Activated naive CD4-positive, alpha-beta T cell treated with anti-CD3 and anti-CD28 coated beads for 36 hours (primary cell): ENCODE data around the gene C15orf40. TPM values are rescaled to one million over a fixed set of nuclear protein-coding genes. Genes with fewer than 3 reads are reported as not detected.

ENCODE experiments used
- CTCF ChIA-PET: fragments of 350-600 bp; sonication (Branson Sonifier 250); formaldehyde crosslinking; loops from one replicate; lab custom pipeline; 2021; ENCODE audit warnings: antibody characterized with exemption; lab: Charles Lee
- DNase-seq: peaks from one replicate; pipeline ENCODE4 v3.0.0-alpha.2; 2020
- H3K27ac Mint-ChIP-seq: one replicate; pipeline ENCODE4 v1.8.0; 2021; ENCODE audit warnings: mild to moderate bottlenecking, mixed read lengths
- H3K27me3 Mint-ChIP-seq: one replicate; pipeline ENCODE4 v1.8.0; 2021; ENCODE audit warnings: low read depth, mixed read lengths
- H3K36me3 Mint-ChIP-seq: one replicate; pipeline ENCODE4 v1.8.0; 2021; ENCODE audit warnings: low read depth, mixed read lengths
- H3K4me1 Mint-ChIP-seq: one replicate; pipeline ENCODE4 v1.8.0; 2021; ENCODE audit warnings: low read depth, mixed read lengths
- H3K4me3 Mint-ChIP-seq: one replicate; pipeline ENCODE4 v1.8.0; 2021; ENCODE audit warnings: mild to moderate bottlenecking, moderate library complexity, mixed read lengths
- H3K9me3 Mint-ChIP-seq: one replicate; pipeline ENCODE4 v1.8.0; 2021; ENCODE audit warnings: mixed read lengths
- intact Hi-C: fragments of 100-400 bp; cut with micrococcal nuclease; formaldehyde crosslinking; loops from one replicate; pipeline ENCODE4 v1.15.1; 2023
- total RNA-seq, 2 experiments: library from RNA; stranded (reverse); gene quantifications; one replicate each; pipeline ENCODE4 v1.2.3, GENCODE V29; 2021

C15orf40 gene
- total RNA-seq, 2 experiments from 2014 or later = 20.6 to 21.7 TPM

GRCh38 chr15:82992436-82992998, 18.9 kb downstream of the C15orf40 start:
- Mint-ChIP-seq H3K4me3 (no peak overlapping the region), H3K27me3 (no peaks in the 10 kb centered on the region), H3K27ac (no peak overlapping the region), H3K36me3 (peaks cover 13% of the 10 kb centered on the region), H3K9me3 (no peaks in the 10 kb centered on the region), H3K4me1 (peaks cover 8% of the 10 kb centered on the region)
- CTCF ChIA-PET = interaction anchor here (1.6 kb wide), 1 partner anchor 18 kb away, joined by 5 read pairs; no protein-coding TSS in a partner anchor
- DNase-seq = no peak
- intact Hi-C loops = no loop called here

DNA sequence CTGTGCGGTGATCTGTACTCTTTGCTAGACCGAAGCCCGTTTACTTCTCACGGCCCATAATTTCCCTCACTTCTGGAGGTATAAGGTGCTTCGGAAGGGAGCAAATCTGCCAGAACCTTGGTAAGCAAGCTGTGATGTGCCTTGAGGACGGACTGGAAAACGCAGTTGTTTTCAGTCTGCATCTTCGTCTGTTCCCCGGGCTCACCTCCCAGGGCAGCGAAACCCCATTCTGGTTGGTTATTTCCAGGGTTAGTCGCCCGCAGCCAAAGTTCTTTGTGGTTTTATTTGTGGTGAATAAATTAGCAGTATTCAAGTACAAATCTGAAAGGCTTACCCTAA, 25.0 kb downstream of the C15orf40 start:
- H3K4me1 Mint-ChIP-seq = peaks cover 25% of the 10 kb centered on the region
- DNase-seq = peak; percentile 34
- intact Hi-C loops = loop anchor here (1.0 to 10.0 kb wide), 8 partner anchors 25 to 342 kb away; partner anchors contain the start of genes BTBD1, C15orf40 and CPEB1
- CTCF ChIA-PET = interaction anchor here (0.9 to 1.6 kb wide), 8 partner anchors 10 to 573 kb away, joined by 3 to 12 read pairs (median 4); partner anchors contain the start of gene C15orf40
- H3K27ac Mint-ChIP-seq = peak overlapping the region; percentile 78
- H3K27me3 Mint-ChIP-seq = no peaks in the 10 kb centered on the region
- peak overlapping the region; percentile 96 for H3K4me3 Mint-ChIP-seq
- no peaks in the 10 kb centered on the region for H3K9me3 Mint-ChIP-seq
- H3K36me3 Mint-ChIP-seq = peaks cover 14% of the 10 kb centered on the region

- intact Hi-C loops = loop anchor here (1.0 to 10.0 kb wide), 8 partner anchors 25 to 341 kb away; partner anchors contain the start of genes BTBD1, C15orf40 and CPEB1
- H3K36me3 Mint-ChIP-seq = peaks cover 14% of the 10 kb centered on the region
- H3K27ac Mint-ChIP-seq = peak within 1 kb of the TSS; percentile 94
- DNase-seq = peak; percentile 96
- peaks cover 25% of the 10 kb centered on the region for H3K4me1 Mint-ChIP-seq
- no peaks in the 10 kb centered on the region for H3K27me3 Mint-ChIP-seq
- CTCF ChIA-PET = interaction anchor here (0.9 to 1.6 kb wide), 7 partner anchors 10 to 236 kb away, joined by 3 to 12 read pairs (median 4); partner anchors contain the start of gene C15orf40
- peak within 1 kb of the TSS; percentile 96 for H3K4me3 Mint-ChIP-seq
- H3K9me3 Mint-ChIP-seq = no peaks in the 10 kb centered on the region
Measured at GRCh38 chr15:82985688-82986441, 25.6 kb downstream of the C15orf40 start, which contains the start of gene RAMAC. RAMAC (plus strand) TSS chr15:82986210; CDS start chr15:82989019, 2,809 bp downstream.

DNA sequence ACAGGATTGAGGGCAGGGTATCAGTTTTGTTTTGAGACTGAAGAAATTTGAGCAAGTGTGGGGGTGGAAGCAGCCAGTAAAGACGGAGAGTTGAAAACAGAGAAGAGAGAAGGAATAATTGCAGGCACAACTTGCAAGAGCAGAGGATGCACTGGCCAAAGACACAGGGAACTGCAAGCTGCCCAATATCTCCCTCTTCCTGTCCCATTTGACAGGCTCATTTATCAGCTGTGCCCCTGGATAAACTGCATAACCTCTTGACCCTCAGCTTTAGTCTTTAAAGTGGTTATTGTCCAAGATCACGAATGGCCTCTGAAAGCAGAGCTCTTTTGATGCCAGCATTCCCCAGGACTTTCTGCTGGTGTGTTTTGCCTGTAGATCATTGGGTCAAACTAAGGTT, 30.5 kb downstream of the C15orf40 start:
- Mint-ChIP-seq H3K27me3 (no peaks in the 10 kb centered on the region), H3K9me3 (no peaks in the 10 kb centered on the region), H3K4me3 (no peak overlapping the region), H3K4me1 (peaks cover 8% of the 10 kb centered on the region), H3K36me3 (peaks cover 5% of the 10 kb centered on the region), H3K27ac (no peak overlapping the region)
- CTCF ChIA-PET = no interaction called here
- intact Hi-C loops = loop anchor here (10.0 kb wide), 1 partner anchor 336 kb away; the partner anchor contains the start of gene CPEB1
- DNase-seq = no peak

DNA sequence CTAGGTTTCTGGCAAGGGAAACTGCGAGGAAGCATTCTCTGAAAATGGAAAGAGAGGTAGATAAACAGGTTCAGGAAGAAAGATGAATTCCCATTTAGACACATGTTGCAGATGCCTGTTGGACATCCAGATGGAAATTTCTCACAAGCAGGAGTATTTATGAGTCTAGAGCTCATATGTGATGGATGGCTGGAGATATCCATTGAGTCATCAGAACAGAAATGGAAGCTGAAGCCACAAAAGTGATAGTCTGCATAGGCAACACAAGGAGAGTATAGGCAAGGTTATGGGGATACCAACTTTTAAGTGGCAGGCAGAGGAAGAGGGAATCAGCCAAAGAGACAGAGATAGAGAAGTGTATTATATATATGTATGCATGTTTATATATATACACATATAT, 31.7 kb downstream of the C15orf40 start:
- DNase-seq = no peak
- H3K27me3 Mint-ChIP-seq = no peaks in the 10 kb centered on the region
- CTCF ChIA-PET = no interaction called here
- H3K36me3 Mint-ChIP-seq = peaks cover 5% of the 10 kb centered on the region
- no peak overlapping the region for H3K4me3 Mint-ChIP-seq
- H3K4me1 Mint-ChIP-seq = no peaks in the 10 kb centered on the region
- intact Hi-C loops = loop anchor here (10.0 kb wide), 1 partner anchor 335 kb away; the partner anchor contains the start of gene CPEB1
- H3K27ac Mint-ChIP-seq = no peak overlapping the region
- H3K9me3 Mint-ChIP-seq = no peaks in the 10 kb centered on the region

DNA sequence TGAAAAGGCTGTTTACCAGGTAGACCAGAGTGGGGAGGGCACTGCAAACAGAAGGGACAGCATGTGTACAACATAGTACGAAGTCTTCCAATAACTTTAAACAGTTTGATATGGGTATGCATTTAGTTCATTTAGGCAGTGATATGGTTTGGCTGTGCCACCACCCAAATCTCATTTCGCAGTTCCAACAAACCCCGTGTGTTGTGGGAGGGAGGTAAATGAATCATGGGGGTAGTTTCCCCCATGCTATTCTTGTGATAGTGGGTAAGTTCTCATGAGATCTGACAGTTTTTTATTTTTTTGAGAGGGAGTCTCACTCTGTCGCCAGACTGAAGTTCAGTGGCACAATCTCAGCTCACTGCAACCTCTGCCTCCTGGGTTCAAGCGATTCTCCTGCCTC, 33.0 kb downstream of the C15orf40 start:
- no peak overlapping the region for H3K4me3 Mint-ChIP-seq
- no peak for DNase-seq
- CTCF ChIA-PET = interaction anchor here (0.7 kb wide), 1 partner anchor 128 kb away, joined by 3 read pairs; no protein-coding TSS in a partner anchor
- no peaks in the 10 kb centered on the region for H3K9me3 Mint-ChIP-seq
- H3K27me3 Mint-ChIP-seq = no peaks in the 10 kb centered on the region
- H3K27ac Mint-ChIP-seq = no peak overlapping the region
- H3K36me3 Mint-ChIP-seq = peaks cover 5% of the 10 kb centered on the region
- no peaks in the 10 kb centered on the region for H3K4me1 Mint-ChIP-seq
- intact Hi-C loops = no loop called here

DNA sequence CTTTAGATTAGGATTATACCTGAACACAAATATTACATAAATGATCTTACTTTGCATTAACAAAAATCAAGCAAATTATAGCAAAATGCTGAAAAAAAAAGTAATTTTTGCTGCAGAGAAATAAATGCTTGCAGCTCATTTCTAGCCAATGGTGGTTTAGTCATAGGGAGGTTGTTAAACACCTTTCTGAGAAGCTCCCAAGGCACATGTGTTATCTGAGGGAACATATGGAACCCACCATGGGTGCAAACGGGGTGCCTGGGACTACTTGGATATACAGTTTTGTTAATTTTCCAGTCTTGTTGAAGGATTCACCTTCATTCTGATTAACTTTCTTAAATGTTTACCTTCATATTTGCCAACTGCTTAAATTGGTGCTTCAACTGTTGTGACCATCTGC, 34.4 kb downstream of the C15orf40 start:
- intact Hi-C loops = no loop called here
- DNase-seq = no peak
- CTCF ChIA-PET = no interaction called here

GRCh38 chr15:82972990-82973389, 38.4 kb downstream of the C15orf40 start:
- CTCF ChIA-PET = no interaction called here
- intact Hi-C loops = no loop called here
- Mint-ChIP-seq H3K27me3 (no peaks in the 10 kb centered on the region), H3K4me3 (no peak overlapping the region), H3K27ac (no peak overlapping the region), H3K36me3 (no peaks in the 10 kb centered on the region), H3K4me1 (no peaks in the 10 kb centered on the region), H3K9me3 (no peaks in the 10 kb centered on the region)
- no peak for DNase-seq

More for the DNA sequence above, 34.4 kb downstream of the C15orf40 start:
- H3K9me3 Mint-ChIP-seq = no peaks in the 10 kb centered on the region
- H3K4me1 Mint-ChIP-seq = no peaks in the 10 kb centered on the region
- peaks cover 5% of the 10 kb centered on the region for H3K36me3 Mint-ChIP-seq
- H3K27ac Mint-ChIP-seq = no peak overlapping the region
- H3K4me3 Mint-ChIP-seq = no peak overlapping the region
- H3K27me3 Mint-ChIP-seq = no peaks in the 10 kb centered on the region

DNA sequence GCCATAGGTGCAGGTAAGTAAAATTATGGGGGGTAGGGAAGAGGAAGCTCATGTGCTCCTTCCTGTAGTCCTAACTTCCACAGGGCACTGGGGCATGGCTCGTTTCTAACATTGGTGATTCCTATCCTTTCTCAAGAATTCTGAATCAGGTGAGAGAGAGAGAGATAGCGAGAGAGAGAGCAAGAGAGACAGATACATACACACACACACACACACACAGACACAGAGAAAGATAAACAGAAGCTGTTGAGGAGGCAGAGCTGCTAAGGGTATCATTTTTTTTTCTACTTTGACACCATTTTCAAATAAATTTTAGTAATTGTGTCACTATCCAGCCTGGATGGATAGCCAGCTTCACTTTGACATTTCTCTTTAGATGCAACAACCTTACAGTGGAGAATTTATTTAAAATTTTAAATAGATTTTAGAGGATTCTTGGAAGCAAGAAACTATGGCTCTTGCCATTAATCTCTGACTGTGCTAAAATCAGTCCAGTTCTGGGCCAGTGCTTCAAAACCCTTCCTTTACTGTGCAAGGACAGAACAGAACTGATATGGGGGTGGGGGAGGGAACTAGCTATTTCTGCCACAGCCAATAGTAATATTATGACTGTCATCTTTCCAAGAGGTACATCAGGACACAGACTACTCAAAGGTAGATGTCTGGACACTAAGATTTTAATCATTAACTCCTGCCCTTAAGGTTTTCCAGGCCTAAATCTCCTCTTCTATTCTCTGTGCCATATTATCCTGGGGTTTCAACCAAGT, 40.0 kb downstream of the C15orf40 start:
- intact Hi-C loops = no loop called here
- Mint-ChIP-seq H3K4me1 (no peaks in the 10 kb centered on the region), H3K9me3 (no peaks in the 10 kb centered on the region), H3K27me3 (no peaks in the 10 kb centered on the region), H3K27ac (no peak overlapping the region), H3K4me3 (no peak overlapping the region), H3K36me3 (no peaks in the 10 kb centered on the region)
- no peak for DNase-seq
- CTCF ChIA-PET = no interaction called here

GRCh38 chr15:82970696-82971095, 40.7 kb downstream of the C15orf40 start:
- DNase-seq = no peak
- Mint-ChIP-seq H3K36me3 (no peaks in the 10 kb centered on the region), H3K27ac (no peak overlapping the region), H3K27me3 (no peaks in the 10 kb centered on the region), H3K4me3 (no peak overlapping the region), H3K9me3 (no peaks in the 10 kb centered on the region), H3K4me1 (peaks cover 2% of the 10 kb centered on the region)
- intact Hi-C loops = no loop called here
- CTCF ChIA-PET = no interaction called here

DNA sequence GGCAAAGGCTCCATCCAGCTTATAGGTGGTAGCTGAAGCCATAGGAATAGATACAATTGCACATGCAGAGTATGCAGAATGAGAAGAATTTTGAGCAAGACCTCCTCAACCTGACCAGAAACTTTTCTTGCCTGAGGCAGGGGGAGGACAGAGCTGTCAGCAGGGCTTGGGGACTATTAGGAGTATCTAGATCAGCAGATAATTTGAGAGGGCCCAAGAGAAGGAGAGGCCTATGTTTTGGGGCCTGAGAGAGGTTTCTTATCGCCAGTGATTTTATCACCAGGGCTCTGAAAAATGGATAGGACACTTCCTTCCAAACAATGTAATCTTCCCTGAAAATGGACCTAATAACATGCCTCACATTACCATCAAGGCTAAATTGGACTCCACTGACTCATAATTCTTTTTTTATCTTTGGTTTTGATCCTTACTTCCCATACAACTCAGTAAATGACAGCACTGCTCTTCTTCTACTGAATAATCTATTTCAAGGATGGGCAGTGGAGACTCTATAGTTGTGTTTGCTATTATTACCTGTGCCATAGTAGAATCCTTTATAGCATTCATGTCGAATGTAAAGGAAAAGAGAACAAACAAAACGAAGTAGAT, 41.3 kb downstream of the C15orf40 start:
- no peak for DNase-seq
- Mint-ChIP-seq H3K27me3 (no peaks in the 10 kb centered on the region), H3K4me3 (no peak overlapping the region), H3K9me3 (no peaks in the 10 kb centered on the region), H3K4me1 (peaks cover 2% of the 10 kb centered on the region), H3K27ac (no peak overlapping the region), H3K36me3 (no peaks in the 10 kb centered on the region)
- CTCF ChIA-PET = no interaction called here
- intact Hi-C loops = no loop called here

DNA sequence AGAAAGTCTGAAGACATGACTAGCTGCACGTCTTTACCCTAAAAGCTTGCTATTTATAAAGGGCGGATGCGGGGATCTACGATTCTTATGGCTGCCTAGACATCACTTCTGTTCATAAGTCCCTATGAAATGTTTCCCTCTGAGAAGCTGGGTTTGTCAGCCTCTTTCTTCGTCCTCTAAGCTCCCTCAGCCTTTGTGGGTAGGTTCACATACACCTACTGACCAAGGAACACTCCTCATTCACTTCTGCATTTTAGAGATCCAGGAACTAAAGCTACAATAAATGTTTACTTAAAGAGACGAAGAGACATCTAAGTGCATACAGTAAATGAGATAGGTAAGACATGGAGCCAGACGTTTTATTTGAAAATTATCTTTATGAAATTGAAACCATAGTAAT, 42.1 kb downstream of the C15orf40 start:
- intact Hi-C loops = no loop called here
- Mint-ChIP-seq H3K4me3 (no peak overlapping the region), H3K4me1 (peaks cover 2% of the 10 kb centered on the region), H3K27me3 (no peaks in the 10 kb centered on the region), H3K27ac (no peak overlapping the region), H3K36me3 (no peaks in the 10 kb centered on the region), H3K9me3 (no peaks in the 10 kb centered on the region)
- no peak for DNase-seq
- CTCF ChIA-PET = interaction anchor here (0.6 kb wide), 1 partner anchor 214 kb away, joined by 3 read pairs; no protein-coding TSS in a partner anchor
